ENCODE measurements around the gene DERL3.
"Not testable (repeated sequence)": the region's sequence is repeated elsewhere in the genome, so short reads cannot be mapped to it uniquely, and the experiment has no call there.

Gene DERL3

GRCh38 chr22:23838681-23839468 lies at the start of gene DERL3:
Gene DERL3 (minus strand): TSS chr22:23839006. CDS start chr22:23838987, 19 bp downstream.
- no peak for FAIRE-seq

- no peak for FAIRE-seq
Observed at GRCh38 chr22:23884140-23884539, 45.3 kb upstream of the DERL3 start.

- no peak for FAIRE-seq
Observed at GRCh38 chr22:23883658-23884057, 44.9 kb upstream of the DERL3 start.

GRCh38 chr22:23882370-23882769 lies 43.6 kb upstream of the DERL3 start:
- FAIRE-seq, result no peak

GRCh38 chr22:23878219-23878618 lies 39.4 kb upstream of the DERL3 start:
- FAIRE-seq, result no peak

GRCh38 chr22:23877566-23877965 lies 38.8 kb upstream of the DERL3 start:
- FAIRE-seq, result no peak

- no peak for FAIRE-seq
Observed at GRCh38 chr22:23875801-23876200, 37.0 kb upstream of the DERL3 start.

GRCh38 chr22:23874871-23875270 lies 36.1 kb upstream of the DERL3 start:
- no peak for FAIRE-seq

- no peak for FAIRE-seq
Observed at GRCh38 chr22:23868580-23868979, 29.8 kb upstream of the DERL3 start.

- FAIRE-seq, result not testable (repeated sequence)
Observed at GRCh38 chr22:23864499-23865154, 25.8 kb upstream of the DERL3 start.

GRCh38 chr22:23862103-23862502 lies 23.3 kb upstream of the DERL3 start:
- no peak for FAIRE-seq

GRCh38 chr22:23860187-23860586 lies 21.4 kb upstream of the DERL3 start:
- FAIRE-seq, result not testable (repeated sequence)

- no peak for FAIRE-seq
Observed at GRCh38 chr22:23859201-23859600, 20.4 kb upstream of the DERL3 start.

- FAIRE-seq, result no peak
Observed at GRCh38 chr22:23858484-23858815, 19.6 kb upstream of the DERL3 start.

- no peak for FAIRE-seq
Observed at GRCh38 chr22:23857606-23858483, 19.0 kb upstream of the DERL3 start, which contains the start of gene SLC2A11. Gene SLC2A11 (plus strand): TSS chr22:23857875. CDS start chr22:23858000, 125 bp downstream.

- no peak for FAIRE-seq
Observed at GRCh38 chr22:23856721-23857605, 18.2 kb upstream of the DERL3 start.

- no peak for FAIRE-seq
Observed at GRCh38 chr22:23850136-23850611, 11.4 kb upstream of the DERL3 start.

- no peak for FAIRE-seq
Observed at GRCh38 chr22:23849009-23850006, 10.5 kb upstream of the DERL3 start.

- FAIRE-seq, result no peak
Observed at GRCh38 chr22:23847991-23848864, 9.4 kb upstream of the DERL3 start.
